ENCODE measurements around the gene GALNT18. TPM values are rescaled to one million over a fixed set of nuclear protein-coding genes. Genes with fewer than 3 reads are reported as not detected.

Gene GALNT18
- total RNA-seq, 3 donors from 2014 or later (not counting 1 experiment from before 2014, with no cell fraction given), result 0.18 to 0.42 (median 0.38) TPM

DNA sequence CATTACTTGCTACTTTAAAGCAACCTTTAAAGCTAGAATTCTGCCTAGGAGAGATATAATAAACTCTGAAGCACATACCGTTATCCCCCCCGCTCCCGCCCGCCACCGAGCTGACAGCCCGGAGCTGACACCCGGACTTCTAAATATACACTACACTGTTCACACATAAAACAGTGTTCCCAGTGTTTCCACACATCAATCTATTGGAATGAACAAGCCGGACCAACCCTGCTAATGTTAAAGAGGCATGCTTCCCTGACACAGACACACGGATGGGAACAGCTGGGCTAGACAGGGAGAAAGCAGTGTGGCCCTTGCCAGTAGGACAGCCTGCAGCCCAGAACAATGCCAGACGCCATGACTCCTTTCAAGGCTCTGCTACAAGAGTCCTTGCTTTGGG is 160.3 kb downstream of the GALNT18 start:
- TF ChIP-seq, protein P1, sequence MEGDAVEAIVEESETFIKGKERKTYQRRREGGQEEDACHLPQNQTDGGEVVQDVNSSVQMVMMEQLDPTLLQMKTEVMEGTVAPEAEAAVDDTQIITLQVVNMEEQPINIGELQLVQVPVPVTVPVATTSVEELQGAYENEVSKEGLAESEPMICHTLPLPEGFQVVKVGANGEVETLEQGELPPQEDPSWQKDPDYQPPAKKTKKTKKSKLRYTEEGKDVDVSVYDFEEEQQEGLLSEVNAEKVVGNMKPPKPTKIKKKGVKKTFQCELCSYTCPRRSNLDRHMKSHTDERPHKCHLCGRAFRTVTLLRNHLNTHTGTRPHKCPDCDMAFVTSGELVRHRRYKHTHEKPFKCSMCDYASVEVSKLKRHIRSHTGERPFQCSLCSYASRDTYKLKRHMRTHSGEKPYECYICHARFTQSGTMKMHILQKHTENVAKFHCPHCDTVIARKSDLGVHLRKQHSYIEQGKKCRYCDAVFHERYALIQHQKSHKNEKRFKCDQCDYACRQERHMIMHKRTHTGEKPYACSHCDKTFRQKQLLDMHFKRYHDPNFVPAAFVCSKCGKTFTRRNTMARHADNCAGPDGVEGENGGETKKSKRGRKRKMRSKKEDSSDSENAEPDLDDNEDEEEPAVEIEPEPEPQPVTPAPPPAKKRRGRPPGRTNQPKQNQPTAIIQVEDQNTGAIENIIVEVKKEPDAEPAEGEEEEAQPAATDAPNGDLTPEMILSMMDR (IDR thresholded peaks at IDR 0.05), result no peak
- no peak overlapping the region for H3K27ac Mint-ChIP-seq
- H3K36me3 Mint-ChIP-seq, result no peaks in the 10 kb centered on the region
- DNase-seq (no peak), ATAC-seq (no peak)
- no peaks in the 10 kb centered on the region for H3K36me3 ChIP-seq (ENCODE audit: control insufficient read depth, insufficient read depth, low read length)
- no peaks in the 10 kb centered on the region for H3K9me3 Mint-ChIP-seq
- H3K4me3 Mint-ChIP-seq, result no peak overlapping the region
- WGBS (ENCODE audit: insufficient coverage), result 93% methylated on average over 10 of the region's 10 CpGs
- H3K9me3 ChIP-seq (ENCODE audit: control insufficient read depth, insufficient read depth, low read length), result no peaks in the 10 kb centered on the region
- H3K27ac ChIP-seq (ENCODE audit: low read length), result no peak overlapping the region
- H3K27me3 ChIP-seq (ENCODE audit: control insufficient read depth, insufficient read depth, low read length), result no peaks in the 10 kb centered on the region
- no peaks in the 10 kb centered on the region for H3K4me1 ChIP-seq (ENCODE audit: control insufficient read depth, insufficient read depth, low read length)
- H3K4me1 Mint-ChIP-seq, result no peaks in the 10 kb centered on the region
- no peaks in the 10 kb centered on the region for H3K27me3 Mint-ChIP-seq (ENCODE audit: low read depth in 2 of 2)
- intact Hi-C loops (cut with micrococcal nuclease), result no loop called here
- no peak overlapping the region for H3K4me3 ChIP-seq (ENCODE audit: low read length)

DNA sequence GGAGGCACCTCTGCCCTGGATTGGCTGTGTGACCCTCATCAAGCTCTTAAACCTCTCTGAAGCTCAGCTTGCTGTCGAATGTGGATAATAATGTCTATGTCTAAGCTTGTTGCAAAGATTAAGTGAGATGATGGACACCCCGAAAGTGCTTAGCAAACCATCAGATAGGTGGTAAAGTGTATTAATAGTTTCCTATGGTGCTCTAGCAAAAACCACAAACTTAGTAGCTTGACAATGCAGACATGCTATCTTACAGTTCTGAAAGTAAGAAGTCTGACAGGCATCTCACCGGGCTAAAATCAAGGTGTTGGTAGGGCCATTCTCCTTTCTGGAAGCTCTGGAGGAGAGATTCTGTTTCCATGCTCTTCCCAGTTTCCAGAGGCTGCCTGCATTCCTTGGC is 162.2 kb downstream of the GALNT18 start:
- Mint-ChIP-seq H3K4me1 (no peaks in the 10 kb centered on the region), H3K36me3 (no peaks in the 10 kb centered on the region), H3K27ac (no peak overlapping the region), H3K9me3 (no peaks in the 10 kb centered on the region), H3K4me3 (no peak overlapping the region), H3K27me3 (ENCODE audit: low read depth in 2 of 2) (peaks cover 0 to 3% of the 10 kb centered on the region in 2 donors)
- TF ChIP-seq, protein P1 (IDR thresholded peaks at IDR 0.05), result no peak
- ATAC-seq (no peak), DNase-seq (no peak)
- Histone ChIP-seq H3K9me3 (ENCODE audit: control insufficient read depth, insufficient read depth, low read length) (no peaks in the 10 kb centered on the region), H3K27ac (ENCODE audit: low read length) (no peak overlapping the region), H3K27me3 (ENCODE audit: control insufficient read depth, insufficient read depth, low read length) (no peaks in the 10 kb centered on the region), H3K4me3 (ENCODE audit: low read length) (no peak overlapping the region), H3K4me1 (ENCODE audit: control insufficient read depth, insufficient read depth, low read length) (no peaks in the 10 kb centered on the region), H3K36me3 (ENCODE audit: control insufficient read depth, insufficient read depth, low read length) (no peaks in the 10 kb centered on the region)
- intact Hi-C loops (cut with micrococcal nuclease), result no loop called here
- WGBS (ENCODE audit: insufficient coverage), result 85% methylated on average over 3 of the region's 3 CpGs

DNA sequence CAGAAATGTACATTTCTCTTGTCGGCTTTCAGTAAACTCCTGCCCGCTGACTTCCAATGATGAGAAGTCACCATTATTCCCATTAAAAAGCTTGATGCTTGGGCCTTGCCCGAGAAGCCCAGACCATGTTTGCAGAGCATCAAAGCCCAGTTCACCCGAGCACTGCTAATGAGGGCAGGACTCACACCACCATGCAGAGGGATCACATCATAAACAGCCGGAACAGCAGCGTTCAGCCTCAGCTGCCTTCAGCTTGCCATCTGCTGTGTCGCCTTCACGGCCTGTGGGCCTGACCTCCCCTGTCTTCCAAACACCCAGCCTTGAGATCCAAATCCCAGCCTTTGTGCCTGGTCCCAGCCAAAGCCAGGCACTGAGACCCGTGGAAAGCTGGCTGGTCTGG is 163.3 kb downstream of the GALNT18 start:
- H3K27ac Mint-ChIP-seq, result no peak overlapping the region
- no peaks in the 10 kb centered on the region for H3K36me3 ChIP-seq (ENCODE audit: control insufficient read depth, insufficient read depth, low read length)
- TF ChIP-seq, protein P1 (IDR thresholded peaks at IDR 0.05), result no peak
- H3K27ac ChIP-seq (ENCODE audit: low read length), result no peak overlapping the region
- no peaks in the 10 kb centered on the region for H3K36me3 Mint-ChIP-seq
- intact Hi-C loops (cut with micrococcal nuclease), result no loop called here
- no peaks in the 10 kb centered on the region for H3K9me3 ChIP-seq (ENCODE audit: control insufficient read depth, insufficient read depth, low read length)
- DNase-seq (no peak), ATAC-seq (no peak)
- no peak overlapping the region for H3K4me3 ChIP-seq (ENCODE audit: low read length)
- H3K9me3 Mint-ChIP-seq, result no peaks in the 10 kb centered on the region
- WGBS (ENCODE audit: insufficient coverage), result 81% methylated on average over 9 of the region's 9 CpGs
- H3K4me1 ChIP-seq (ENCODE audit: control insufficient read depth, insufficient read depth, low read length), result no peaks in the 10 kb centered on the region
- no peaks in the 10 kb centered on the region for H3K27me3 ChIP-seq (ENCODE audit: control insufficient read depth, insufficient read depth, low read length)
- H3K4me3 Mint-ChIP-seq, result no peak overlapping the region
- H3K27me3 Mint-ChIP-seq (ENCODE audit: low read depth in 2 of 2), result peaks cover 0 to 3% of the 10 kb centered on the region in 2 donors
- no peaks in the 10 kb centered on the region for H3K4me1 Mint-ChIP-seq

DNA sequence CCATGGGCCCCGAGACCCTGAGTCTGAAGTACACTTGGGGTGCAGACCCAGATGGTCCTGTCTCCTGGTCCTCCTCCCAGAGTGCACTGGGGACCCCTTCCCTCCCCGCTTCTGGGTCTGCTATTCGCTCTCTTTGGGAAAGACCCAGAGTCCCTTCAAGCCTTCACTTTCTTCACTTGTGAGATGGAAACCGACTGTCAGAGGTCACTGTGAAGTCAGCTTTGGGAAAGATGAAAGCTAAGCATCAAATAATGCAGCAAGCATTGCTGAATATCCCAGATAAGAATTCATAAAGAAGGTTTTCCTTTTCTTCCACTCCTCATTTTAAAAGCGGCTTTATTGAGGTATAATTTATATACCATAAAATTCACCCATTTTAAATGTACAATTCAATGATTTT is 163.8 kb downstream of the GALNT18 start:
- intact Hi-C loops (cut with micrococcal nuclease), result no loop called here
- Mint-ChIP-seq H3K9me3 (no peaks in the 10 kb centered on the region), H3K4me1 (no peaks in the 10 kb centered on the region), H3K27me3 (ENCODE audit: low read depth in 2 of 2) (peaks cover 0 to 3% of the 10 kb centered on the region in 2 donors), H3K36me3 (no peaks in the 10 kb centered on the region), H3K27ac (no peak overlapping the region), H3K4me3 (no peak overlapping the region)
- 88% methylated on average over 4 of the region's 5 CpGs for WGBS (ENCODE audit: insufficient coverage)
- Histone ChIP-seq H3K27ac (ENCODE audit: low read length) (no peak overlapping the region), H3K4me1 (ENCODE audit: control insufficient read depth, insufficient read depth, low read length) (no peaks in the 10 kb centered on the region), H3K4me3 (ENCODE audit: low read length) (no peak overlapping the region), H3K27me3 (ENCODE audit: control insufficient read depth, insufficient read depth, low read length) (no peaks in the 10 kb centered on the region), H3K36me3 (ENCODE audit: control insufficient read depth, insufficient read depth, low read length) (no peaks in the 10 kb centered on the region), H3K9me3 (ENCODE audit: control insufficient read depth, insufficient read depth, low read length) (no peaks in the 10 kb centered on the region)
- TF ChIP-seq, protein P1 (IDR thresholded peaks at IDR 0.05), result no peak
- no peak for ATAC-seq
- no peak for DNase-seq

All from natural killer cell (primary cell).